Endometrial microvascular endothelial cells (primary cell): Measurements from ENCODE around the gene MLANA. TPM values are rescaled to one million over a fixed set of nuclear protein-coding genes. Genes with fewer than 3 reads are reported as not detected.
"Not testable (repeated sequence)": the region's sequence is repeated elsewhere in the genome, so short reads cannot be mapped to it uniquely, and the experiment has no call there.

ENCODE experiments used
- in situ Hi-C: cut with HindIII; loops from 2 replicates; pipeline ENCODE4 v1.10.0; 2017; ENCODE audit warnings: low sequenced_read_pairs, low pct_unique_long_range_greater_than_20kb; ENCODE audit errors: inconsistent ontology term
- total RNA-seq: library from RNA; depleted of rRNA; stranded (reverse); fragments of >200 nt; gene quantifications from one replicate; pipeline ENCODE4 v1.2.3, GENCODE V29; 2015; ENCODE audit errors: inconsistent ontology term

The MLANA gene
- total RNA-seq, 1 donor from 2014 or later: not detected

- in situ Hi-C loops: no loop called here
Observed at GRCh38 chr9:5866685-5867084, 24.0 kb upstream of the MLANA start.

DNA sequence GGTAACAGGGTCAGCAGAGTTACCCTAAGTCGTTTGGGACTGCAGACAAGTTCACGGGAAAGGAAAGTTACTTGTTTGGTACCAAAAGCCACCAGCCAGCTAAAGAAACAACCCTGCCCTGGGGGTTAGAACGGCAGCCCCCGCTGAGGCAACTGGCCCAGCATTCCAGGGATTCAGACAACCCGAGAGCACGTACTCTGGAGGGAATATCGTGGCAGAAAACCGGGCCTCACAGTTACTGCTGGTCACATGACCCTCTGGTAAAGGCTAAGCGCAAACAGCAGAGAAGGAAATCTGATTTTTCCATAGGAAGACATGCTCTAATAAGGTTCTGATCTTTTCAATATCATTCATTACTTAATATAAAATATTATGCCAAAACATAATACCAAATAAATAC lies 22.5 kb upstream of the MLANA start:
- in situ Hi-C loops: no loop called here

DNA sequence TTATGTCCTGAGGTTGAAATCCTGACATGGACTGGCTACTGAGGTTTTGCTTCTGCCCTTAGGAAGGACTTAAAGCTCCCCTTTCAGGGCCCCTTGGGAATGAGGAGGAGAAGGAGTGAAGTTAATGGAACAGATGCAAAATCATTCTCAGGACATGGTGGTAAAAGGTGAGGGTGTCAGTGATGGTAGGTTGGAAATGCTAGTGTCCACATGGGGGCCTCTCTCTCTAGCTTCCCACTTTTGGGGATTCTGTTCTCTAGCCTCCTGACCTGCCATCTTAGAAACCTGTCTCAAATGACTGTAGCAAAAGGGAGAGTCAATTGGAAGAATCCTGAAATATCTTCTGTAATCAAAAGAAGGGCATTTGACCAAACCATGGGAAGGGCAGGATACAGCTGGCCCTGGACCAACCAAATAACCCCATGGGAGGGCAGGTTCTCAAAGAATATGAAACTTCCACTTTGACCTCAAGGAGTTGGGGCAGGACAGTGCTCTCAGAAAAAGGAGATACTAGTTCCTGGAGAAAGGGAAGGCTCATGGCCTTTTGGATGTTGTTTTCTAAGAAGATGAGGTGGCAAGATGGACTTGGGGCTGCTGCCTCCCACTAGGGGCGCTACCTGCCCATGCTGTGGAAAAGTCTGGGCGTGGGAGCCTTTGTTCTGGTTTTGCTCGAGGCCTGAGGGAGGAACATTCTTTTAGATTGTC lies 21.2 kb upstream of the MLANA start:
- in situ Hi-C loops: no loop called here

DNA sequence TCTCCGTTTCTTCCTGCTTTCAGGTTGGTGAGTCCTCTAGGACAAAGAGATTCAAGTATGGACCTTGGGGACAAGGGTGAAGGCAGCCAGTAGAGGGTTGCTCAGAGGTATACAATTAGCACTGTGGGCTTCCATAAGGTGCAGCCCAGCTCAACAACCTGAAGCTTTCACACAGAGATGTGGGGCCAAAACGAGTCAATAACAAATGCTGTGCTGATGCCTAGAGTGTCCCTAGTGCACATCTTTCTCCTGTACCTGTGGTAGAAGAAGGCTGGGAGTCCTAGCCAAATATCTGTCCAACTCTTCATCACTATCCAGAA lies 20.7 kb upstream of the MLANA start:
- in situ Hi-C loops: no loop called here

DNA sequence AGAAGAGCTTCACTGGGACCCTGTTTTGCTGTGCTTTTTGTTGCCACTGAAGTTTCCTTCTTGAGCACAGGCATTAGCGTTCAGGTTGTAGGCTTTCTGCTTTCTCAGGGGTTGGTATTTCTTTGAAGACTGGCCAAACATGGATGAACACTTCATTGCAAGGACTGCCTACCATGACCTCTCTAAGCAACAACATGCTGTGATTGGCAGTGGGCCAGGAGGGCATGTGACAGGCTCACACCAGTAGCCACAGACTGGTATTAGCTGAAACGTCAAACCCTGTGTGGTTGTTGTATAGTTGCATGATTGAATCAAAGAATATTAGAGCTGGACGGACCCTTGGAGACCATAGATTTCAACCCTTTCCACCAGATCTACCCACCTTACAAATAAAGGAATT lies 20.0 kb upstream of the MLANA start:
- in situ Hi-C loops: no loop called here

DNA sequence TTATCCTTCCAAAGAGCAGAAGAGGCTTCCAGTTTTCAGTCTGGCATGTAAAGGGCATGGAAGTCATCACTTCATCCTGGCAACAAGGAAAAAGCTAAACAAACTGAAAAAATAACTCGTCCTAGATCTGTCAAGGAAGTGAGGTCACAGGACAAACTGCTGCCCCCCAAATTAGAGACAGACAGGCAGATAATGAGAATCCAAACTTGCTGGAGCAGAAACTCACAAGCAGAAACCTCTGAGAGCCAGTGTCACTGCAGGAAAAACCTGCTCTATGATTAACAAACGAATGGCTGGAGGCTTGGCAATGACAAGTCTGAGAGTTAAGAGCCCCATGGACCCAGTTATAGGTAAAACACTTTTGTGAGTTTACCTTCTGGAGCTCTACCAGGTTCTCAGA lies 18.9 kb upstream of the MLANA start:
- in situ Hi-C loops: no loop called here

GRCh38 chr9:5872511-5872910 lies 18.2 kb upstream of the MLANA start:
- in situ Hi-C loops: no loop called here

GRCh38 chr9:5873439-5873838 lies 17.2 kb upstream of the MLANA start:
- in situ Hi-C loops: no loop called here

DNA sequence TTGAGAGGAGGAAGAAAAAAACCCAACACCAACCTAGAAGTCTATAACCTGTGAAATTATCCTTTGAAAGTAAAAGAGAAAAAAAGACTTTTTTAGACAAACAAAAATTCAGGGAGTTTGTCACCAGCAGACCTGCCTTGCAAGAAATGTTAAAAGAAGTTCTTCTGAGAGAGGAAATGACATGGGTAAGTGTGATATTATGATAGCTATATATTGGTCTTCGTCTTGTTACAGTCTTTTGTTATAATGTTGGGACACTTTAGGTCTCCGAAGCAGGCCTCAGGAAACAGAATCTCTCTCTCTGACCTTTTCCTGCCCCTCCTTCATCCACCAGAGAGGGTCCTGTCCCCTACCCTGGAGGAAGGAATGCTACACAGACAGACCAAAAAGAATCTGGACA lies 16.6 kb upstream of the MLANA start:
- in situ Hi-C loops: no loop called here

GRCh38 chr9:5876026-5876425 lies 14.7 kb upstream of the MLANA start:
- in situ Hi-C loops: no loop called here

- in situ Hi-C loops: no loop called here
Observed at GRCh38 chr9:5876711-5877110, 14.0 kb upstream of the MLANA start.

DNA sequence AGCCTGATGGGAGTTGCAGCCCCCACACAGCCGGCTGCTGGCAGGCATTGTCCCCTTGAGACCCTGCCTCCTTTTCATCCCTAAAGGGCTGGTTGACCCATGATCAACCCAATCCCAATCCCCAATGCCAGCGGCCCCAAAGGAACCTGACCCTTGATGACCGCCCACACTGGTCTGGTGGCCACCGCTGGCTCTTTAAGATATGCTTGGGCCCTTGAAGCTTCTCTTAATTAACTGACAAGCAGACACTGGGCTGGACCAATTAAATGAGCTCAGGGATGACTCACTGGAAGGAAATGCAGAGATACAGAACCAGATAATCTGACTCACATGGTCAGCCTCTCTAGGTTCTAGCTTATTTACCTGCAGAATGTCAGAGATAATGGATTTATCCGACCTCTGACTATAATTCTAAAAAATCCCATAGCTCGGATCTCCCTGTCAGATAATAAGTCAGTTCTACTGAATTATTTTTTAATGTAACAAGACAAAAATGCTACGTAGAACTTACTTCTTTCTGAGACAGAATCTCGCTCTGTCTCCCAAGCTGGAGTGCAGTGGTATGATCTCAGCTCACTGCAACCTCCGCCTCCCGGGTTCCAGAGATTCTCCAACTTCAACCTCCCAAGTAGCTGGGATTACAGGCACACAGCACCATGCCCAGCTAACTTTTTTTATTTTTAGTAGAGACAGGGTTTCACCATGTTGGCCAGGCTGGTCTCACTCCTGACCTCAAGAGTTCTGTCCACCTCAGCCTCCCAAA lies 11.1 kb upstream of the MLANA start:
- in situ Hi-C loops: no loop called here

- in situ Hi-C loops: not testable (repeated sequence)
Observed at GRCh38 chr9:5882244-5883012, 8.3 kb upstream of the MLANA start.

GRCh38 chr9:5884191-5884590 lies 6.5 kb upstream of the MLANA start:
- in situ Hi-C loops: no loop called here

GRCh38 chr9:5886114-5886939 lies 4.4 kb upstream of the MLANA start:
- in situ Hi-C loops: no loop called here

DNA sequence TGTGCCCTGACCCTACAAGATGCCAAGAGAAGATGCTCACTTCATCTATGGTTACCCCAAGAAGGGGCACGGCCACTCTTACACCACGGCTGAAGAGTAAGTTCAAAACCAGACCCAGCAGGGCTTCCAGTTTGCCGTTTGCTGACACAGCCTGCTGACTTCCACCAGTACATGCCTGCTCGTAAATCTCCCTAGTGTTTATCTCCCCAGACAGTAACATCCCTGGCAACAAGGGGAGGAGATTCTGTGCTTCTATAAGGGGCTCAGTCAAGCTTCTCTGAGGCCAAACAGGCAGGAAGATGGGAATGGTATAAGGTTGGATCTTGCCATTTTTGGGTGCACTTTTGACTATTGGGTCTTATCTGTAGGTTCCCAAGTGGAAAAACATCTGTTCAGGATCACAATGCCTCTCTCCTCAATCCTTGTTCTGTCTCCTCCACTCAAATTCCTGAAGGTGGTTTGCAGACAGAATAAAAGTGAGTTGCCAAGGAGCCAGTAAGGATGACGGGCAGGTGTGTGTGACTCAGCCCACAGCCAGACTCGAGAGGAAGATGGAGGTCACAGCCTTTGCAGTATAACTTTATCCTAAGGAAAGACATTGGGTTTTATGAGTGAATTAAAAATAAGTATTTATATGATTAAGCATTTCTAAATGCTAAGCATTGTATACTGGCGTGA lies 1.9 kb downstream of the MLANA start:
- in situ Hi-C loops: no loop called here

DNA sequence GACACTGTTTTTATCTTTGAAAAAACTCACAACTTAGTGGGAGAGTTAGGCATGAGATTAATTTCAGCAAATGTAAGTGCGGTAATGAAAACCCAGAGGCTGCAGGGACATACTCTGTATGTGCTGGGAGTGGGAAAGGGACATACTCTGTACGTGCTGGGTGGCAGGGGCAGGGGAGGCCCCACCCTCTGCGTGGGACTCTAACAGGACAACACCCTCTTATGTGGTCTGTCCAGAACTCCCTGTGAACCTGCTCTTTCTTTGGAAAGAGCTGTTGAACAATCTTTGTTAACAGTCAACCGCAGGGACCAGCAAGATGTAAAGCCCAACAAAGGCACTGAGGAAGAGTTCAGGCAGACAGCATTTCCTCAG lies 2.4 kb downstream of the MLANA start:
- in situ Hi-C loops: no loop called here

- in situ Hi-C loops: no loop called here
Observed at GRCh38 chr9:5893591-5894236, 3.0 kb downstream of the MLANA start.
